Measurements from ENCODE around the gene APOA1.

DNA sequence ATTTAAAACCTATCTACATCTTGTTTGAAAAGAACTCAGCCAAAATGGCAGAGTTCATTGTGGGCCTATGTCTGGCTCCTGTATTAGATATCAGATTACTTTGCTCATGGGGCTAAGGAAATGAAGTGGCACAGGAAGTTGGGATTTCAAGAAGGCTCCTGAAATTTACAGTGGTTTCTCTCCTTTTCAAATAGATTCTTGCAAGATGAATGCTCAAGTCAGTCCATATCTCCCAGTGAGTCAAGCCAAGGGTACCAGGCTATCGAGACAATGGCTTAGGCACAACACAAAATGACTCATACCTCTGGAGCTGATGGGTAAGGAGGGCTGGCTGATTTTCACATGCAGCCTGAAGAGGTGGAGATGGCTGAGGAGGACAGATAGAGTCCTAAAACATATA, 24.1 kb upstream of the APOA1 start:
- TF ChIP-seq POLR2AphosphoS5 (IDR thresholded peaks at IDR 0.05) (no peak), EP300 (IDR thresholded peaks at IDR 0.05) (no peak)
- TF ChIP-seq, protein P1, sequence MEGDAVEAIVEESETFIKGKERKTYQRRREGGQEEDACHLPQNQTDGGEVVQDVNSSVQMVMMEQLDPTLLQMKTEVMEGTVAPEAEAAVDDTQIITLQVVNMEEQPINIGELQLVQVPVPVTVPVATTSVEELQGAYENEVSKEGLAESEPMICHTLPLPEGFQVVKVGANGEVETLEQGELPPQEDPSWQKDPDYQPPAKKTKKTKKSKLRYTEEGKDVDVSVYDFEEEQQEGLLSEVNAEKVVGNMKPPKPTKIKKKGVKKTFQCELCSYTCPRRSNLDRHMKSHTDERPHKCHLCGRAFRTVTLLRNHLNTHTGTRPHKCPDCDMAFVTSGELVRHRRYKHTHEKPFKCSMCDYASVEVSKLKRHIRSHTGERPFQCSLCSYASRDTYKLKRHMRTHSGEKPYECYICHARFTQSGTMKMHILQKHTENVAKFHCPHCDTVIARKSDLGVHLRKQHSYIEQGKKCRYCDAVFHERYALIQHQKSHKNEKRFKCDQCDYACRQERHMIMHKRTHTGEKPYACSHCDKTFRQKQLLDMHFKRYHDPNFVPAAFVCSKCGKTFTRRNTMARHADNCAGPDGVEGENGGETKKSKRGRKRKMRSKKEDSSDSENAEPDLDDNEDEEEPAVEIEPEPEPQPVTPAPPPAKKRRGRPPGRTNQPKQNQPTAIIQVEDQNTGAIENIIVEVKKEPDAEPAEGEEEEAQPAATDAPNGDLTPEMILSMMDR (IDR thresholded peaks at IDR 0.05): no peak
